ENCODE measurements around the gene CHST3. TPM values are rescaled to one million over a fixed set of nuclear protein-coding genes. Genes with fewer than 3 reads are reported as not detected.

The CHST3 gene
- total RNA-seq, 1 donor from 2014 or later, result 12.9 TPM

DNA sequence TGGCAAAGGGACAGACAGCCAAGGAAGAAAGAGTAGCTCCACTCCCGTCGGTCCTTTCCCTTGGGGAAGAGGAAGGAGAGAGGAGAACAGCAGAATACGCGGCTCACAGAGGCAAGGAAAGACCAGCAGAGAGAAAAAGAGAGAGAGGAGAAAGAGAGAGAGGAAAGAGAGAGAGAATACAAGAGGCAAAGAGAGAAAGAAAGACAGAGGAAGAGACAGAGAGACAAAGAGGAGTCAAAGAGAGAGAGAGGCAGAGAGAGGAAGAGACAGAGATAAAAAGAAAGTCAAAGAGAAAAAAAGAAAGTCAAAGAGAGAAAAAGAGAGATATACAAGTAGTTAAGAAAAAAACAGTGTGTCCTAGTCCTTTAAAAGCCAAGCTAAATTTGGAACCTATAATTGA, 23.4 kb upstream of the CHST3 start:
- no peak overlapping the region for H3K27ac Mint-ChIP-seq
- H3K9me3 Mint-ChIP-seq (ENCODE audit: low read depth), result peaks cover 25% of the 10 kb centered on the region
- H3K27me3 Mint-ChIP-seq, result no peaks in the 10 kb centered on the region
- no peak for DNase-seq (ENCODE audit: low spot score, unreplicated experiment)
- H3K36me3 Mint-ChIP-seq (ENCODE audit: insufficient read depth), result peaks cover under 1% of the 10 kb centered on the region
- H3K4me1 Mint-ChIP-seq (ENCODE audit: low read depth), result peaks cover 2% of the 10 kb centered on the region
- TF ChIP-seq, protein P1, sequence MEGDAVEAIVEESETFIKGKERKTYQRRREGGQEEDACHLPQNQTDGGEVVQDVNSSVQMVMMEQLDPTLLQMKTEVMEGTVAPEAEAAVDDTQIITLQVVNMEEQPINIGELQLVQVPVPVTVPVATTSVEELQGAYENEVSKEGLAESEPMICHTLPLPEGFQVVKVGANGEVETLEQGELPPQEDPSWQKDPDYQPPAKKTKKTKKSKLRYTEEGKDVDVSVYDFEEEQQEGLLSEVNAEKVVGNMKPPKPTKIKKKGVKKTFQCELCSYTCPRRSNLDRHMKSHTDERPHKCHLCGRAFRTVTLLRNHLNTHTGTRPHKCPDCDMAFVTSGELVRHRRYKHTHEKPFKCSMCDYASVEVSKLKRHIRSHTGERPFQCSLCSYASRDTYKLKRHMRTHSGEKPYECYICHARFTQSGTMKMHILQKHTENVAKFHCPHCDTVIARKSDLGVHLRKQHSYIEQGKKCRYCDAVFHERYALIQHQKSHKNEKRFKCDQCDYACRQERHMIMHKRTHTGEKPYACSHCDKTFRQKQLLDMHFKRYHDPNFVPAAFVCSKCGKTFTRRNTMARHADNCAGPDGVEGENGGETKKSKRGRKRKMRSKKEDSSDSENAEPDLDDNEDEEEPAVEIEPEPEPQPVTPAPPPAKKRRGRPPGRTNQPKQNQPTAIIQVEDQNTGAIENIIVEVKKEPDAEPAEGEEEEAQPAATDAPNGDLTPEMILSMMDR (IDR thresholded peaks at IDR 0.05; ENCODE audit: unreplicated experiment), result no peak
- no peak overlapping the region for H3K4me3 Mint-ChIP-seq (ENCODE audit: low read depth)

GRCh38 chr10:71941318-71941717, 22.9 kb upstream of the CHST3 start:
- peaks cover 2% of the 10 kb centered on the region for H3K4me1 Mint-ChIP-seq (ENCODE audit: low read depth)
- H3K36me3 Mint-ChIP-seq (ENCODE audit: insufficient read depth), result peaks cover 2% of the 10 kb centered on the region
- no peak for DNase-seq (ENCODE audit: low spot score, unreplicated experiment)
- no peaks in the 10 kb centered on the region for H3K27me3 Mint-ChIP-seq
- H3K27ac Mint-ChIP-seq, result no peak overlapping the region
- no peak overlapping the region for H3K4me3 Mint-ChIP-seq (ENCODE audit: low read depth)
- H3K9me3 Mint-ChIP-seq (ENCODE audit: low read depth), result peaks cover 30% of the 10 kb centered on the region
- TF ChIP-seq, protein P1 (IDR thresholded peaks at IDR 0.05; ENCODE audit: unreplicated experiment), result no peak

DNA sequence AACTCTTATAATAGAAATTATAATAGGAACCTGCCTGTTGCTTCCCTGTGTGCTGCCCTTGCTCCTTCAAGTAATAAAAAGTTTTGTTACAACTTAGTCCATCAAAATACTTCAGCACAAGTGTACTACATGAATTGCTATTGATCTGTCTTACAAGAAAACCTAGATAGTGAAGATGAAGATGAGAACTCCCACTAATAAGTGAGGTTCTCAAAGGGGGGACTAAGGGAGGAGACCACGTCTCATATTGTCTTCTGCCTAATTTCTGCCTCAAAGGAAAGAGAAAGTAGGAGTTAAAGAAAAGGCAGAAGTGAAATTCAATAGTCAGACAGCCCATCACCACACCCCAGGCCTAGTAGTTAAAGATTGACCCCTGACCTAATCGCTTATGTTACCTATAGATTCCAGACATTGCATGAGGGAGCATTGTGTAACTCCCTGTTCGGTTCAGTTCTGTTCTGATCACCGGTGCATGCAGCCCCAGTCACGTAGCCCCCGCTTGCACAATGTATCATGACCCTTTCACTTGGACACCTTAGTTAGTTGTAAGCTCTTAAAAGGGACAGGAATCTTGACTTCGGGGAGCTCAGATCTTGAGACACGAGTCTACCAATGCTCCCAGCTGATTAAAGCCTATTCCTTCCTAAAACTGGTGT, 18.2 kb upstream of the CHST3 start:
- DNase-seq (ENCODE audit: low spot score, unreplicated experiment), result no peak
- no peaks in the 10 kb centered on the region for H3K27me3 Mint-ChIP-seq
- no peak overlapping the region for H3K27ac Mint-ChIP-seq
- TF ChIP-seq, protein P1 (IDR thresholded peaks at IDR 0.05; ENCODE audit: unreplicated experiment), result no peak
- H3K4me1 Mint-ChIP-seq (ENCODE audit: low read depth), result peaks cover 2% of the 10 kb centered on the region
- H3K36me3 Mint-ChIP-seq (ENCODE audit: insufficient read depth), result peaks cover 2% of the 10 kb centered on the region
- H3K9me3 Mint-ChIP-seq (ENCODE audit: low read depth), result peaks cover 32% of the 10 kb centered on the region
- H3K4me3 Mint-ChIP-seq (ENCODE audit: low read depth), result no peak overlapping the region

- H3K4me3 Mint-ChIP-seq (ENCODE audit: low read depth), result no peak overlapping the region
- H3K36me3 Mint-ChIP-seq (ENCODE audit: insufficient read depth), result peaks cover 2% of the 10 kb centered on the region
- no peaks in the 10 kb centered on the region for H3K27me3 Mint-ChIP-seq
- no peak overlapping the region for H3K27ac Mint-ChIP-seq
- peaks cover 2% of the 10 kb centered on the region for H3K4me1 Mint-ChIP-seq (ENCODE audit: low read depth)
- DNase-seq (ENCODE audit: low spot score, unreplicated experiment), result no peak
- TF ChIP-seq, protein P1 (IDR thresholded peaks at IDR 0.05; ENCODE audit: unreplicated experiment), result no peak
- peaks cover 27% of the 10 kb centered on the region for H3K9me3 Mint-ChIP-seq (ENCODE audit: low read depth)
These were observed 17.5 kb upstream of the CHST3 start for GRCh38 chr10:71946700-71947099.

- no peaks in the 10 kb centered on the region for H3K27me3 Mint-ChIP-seq
- DNase-seq (ENCODE audit: low spot score, unreplicated experiment), result no peak
- H3K27ac Mint-ChIP-seq, result no peak overlapping the region
- H3K9me3 Mint-ChIP-seq (ENCODE audit: low read depth), result peaks cover 22% of the 10 kb centered on the region
- peaks cover 2% of the 10 kb centered on the region for H3K36me3 Mint-ChIP-seq (ENCODE audit: insufficient read depth)
- peaks cover 2% of the 10 kb centered on the region for H3K4me1 Mint-ChIP-seq (ENCODE audit: low read depth)
- TF ChIP-seq, protein P1 (IDR thresholded peaks at IDR 0.05; ENCODE audit: unreplicated experiment), result no peak
- H3K4me3 Mint-ChIP-seq (ENCODE audit: low read depth), result no peak overlapping the region
These were observed 15.6 kb upstream of the CHST3 start for GRCh38 chr10:71948496-71949067.

All from progenitor cell of endocrine pancreas (in vitro differentiated cells).